B cell (primary cell): ENCODE measurements around the gene PMIS2. TPM values are rescaled to one million over a fixed set of nuclear protein-coding genes. Genes with fewer than 3 reads are reported as not detected.

Source experiments
- ATAC-seq: fragments of 200-7000 bp; cut with Tn5 transposase; one replicate; pipeline ENCODE4 v1.10.0; 2021; ENCODE audit warnings: low read depth, mild to moderate bottlenecking, moderate number of reproducible peaks, moderate library complexity
- CTCF ChIA-PET: fragments of 350-600 bp; sonication (Branson Sonifier 250); formaldehyde crosslinking; loops from one replicate; lab custom pipeline; 2021; ENCODE audit warnings: antibody characterized with exemption, inconsistent platforms; lab: Charles Lee
- POLR2A ChIA-PET: fragments of 350-600 bp; sonication (Branson Sonifier 250); formaldehyde crosslinking; loops from one replicate; lab custom pipeline; 2021; ENCODE audit warnings: antibody characterized with exemption; lab: Charles Lee
- DNase-seq: peaks from one replicate; pipeline ENCODE4 v3.0.0; 2013
- H2AFZ ChIP-seq: 2 replicates; pipeline ENCODE4 v1.6.1; 2012; ENCODE audit warnings: mild to moderate bottlenecking, low read depth, low read length; ENCODE audit not compliant: insufficient read depth, poor library complexity, severe bottlenecking
- H3K27ac ChIP-seq, 2 donors: 1 replicate in 1 of 2; 2 replicates in 1 of 2; pipeline ENCODE4 v1.5.1; 2012 to 2013; ENCODE audit warnings: low read length in 2 of 2, mild to moderate bottlenecking in 2 of 2, moderate library complexity in 1 of 2
- H3K27me3 ChIP-seq, 4 experiments: fragments of 200-600 bp in 1 of 4; sonication (generic) in 1 of 4; replicated peaks in 1 of 4; 1 replicate in 2 of 4; 2 replicates in 2 of 4; pipeline versions ENCODE4 v1.6.1 to v1.7.0; 2013 to 2016; ENCODE audit warnings: low read length in 3 of 4, mild to moderate bottlenecking in 2 of 4, mixed read lengths in 1 of 4, moderate library complexity in 1 of 4; ENCODE audit not compliant: insufficient read depth in 4 of 4, control insufficient read depth in 3 of 4; ENCODE audit errors: control extremely low read depth in 1 of 4
- H3K36me3 ChIP-seq, 2 experiments: replicated peaks in 1 of 2; 1 replicate in 1 of 2; 2 replicates in 1 of 2; pipeline versions ENCODE4 v1.6.1 to v1.7.1; 2013; ENCODE audit warnings: low read length in 1 of 2; ENCODE audit not compliant: insufficient read depth in 2 of 2, control insufficient read depth in 1 of 2; ENCODE audit errors: control extremely low read depth in 1 of 2, extremely low read depth in 1 of 2
- H3K4me1 ChIP-seq, 2 donors: fragments of 200-600 bp in 1 of 2; sonication (generic) in 1 of 2; 1 replicate in 1 of 2; 2 replicates in 1 of 2; pipeline versions ENCODE4 v1.5.1 to v1.6.1; 2013 to 2017; ENCODE audit warnings: low read length in 2 of 2; ENCODE audit not compliant: control insufficient read depth in 2 of 2, insufficient read depth in 2 of 2
- H3K4me2 ChIP-seq: replicated peaks from 2 replicates; pipeline ENCODE3; 2012; ENCODE audit warnings: mild to moderate bottlenecking, low read depth, low read length; ENCODE audit not compliant: poor library complexity, severe bottlenecking
- H3K4me3 ChIP-seq, 5 experiments: fragments of 200-600 bp in 1 of 5; sonication (generic) in 1 of 5; 1 replicate in 3 of 5; 2 replicates in 2 of 5; pipeline versions ENCODE4 v1.5.1 to v1.7.0; 2011 to 2016; ENCODE audit warnings: low read length in 4 of 5, mild to moderate bottlenecking in 4 of 5, low read depth in 2 of 5, control low read depth in 1 of 5, moderate library complexity in 1 of 5; ENCODE audit not compliant: insufficient read depth in 1 of 5; ENCODE audit errors: control extremely low read depth in 1 of 5, extremely low read depth in 1 of 5
- H3K79me2 ChIP-seq: fragments of 200-600 bp; sonication (generic); one replicate; pipeline ENCODE4 v1.6.0; 2016; ENCODE audit warnings: low read length; ENCODE audit not compliant: control insufficient read depth, insufficient read depth
- H3K9ac ChIP-seq: fragments of 200-600 bp; sonication (generic); 2 replicates; pipeline ENCODE4 v1.6.1; 2017; ENCODE audit warnings: mild to moderate bottlenecking, low read length, moderate library complexity
- H3K9me3 ChIP-seq, 3 donors: one replicate each; pipeline versions ENCODE4 v1.6.1 to v1.7.1; 2013; ENCODE audit warnings: low read length in 2 of 3; ENCODE audit not compliant: control insufficient read depth in 2 of 3, insufficient read depth in 1 of 3; ENCODE audit errors: control extremely low read depth in 1 of 3
- H4K20me1 ChIP-seq: 2 replicates; pipeline ENCODE4 v1.6.0; 2012; ENCODE audit warnings: mild to moderate bottlenecking, low read length; ENCODE audit not compliant: insufficient read depth, control insufficient read depth, poor library complexity, severe bottlenecking
- H3K27ac Mint-ChIP-seq: one replicate; pipeline ENCODE4 v1.8.0; 2021; ENCODE audit warnings: mixed read lengths
- H3K27me3 Mint-ChIP-seq: one replicate; pipeline ENCODE4 v1.8.0; 2021; ENCODE audit warnings: mixed read lengths
- H3K4me1 Mint-ChIP-seq: one replicate; pipeline ENCODE4 v1.8.0; 2021; ENCODE audit warnings: mixed read lengths
- H3K4me3 Mint-ChIP-seq: one replicate; pipeline ENCODE4 v1.8.0; 2021; ENCODE audit warnings: mixed read lengths
- H3K9me3 Mint-ChIP-seq: one replicate; pipeline ENCODE4 v1.8.0; 2022; ENCODE audit warnings: mixed read lengths; ENCODE audit not compliant: insufficient read depth
- EZH2 ChIP-seq: IDR thresholded peaks from 2 replicates; pipeline ENCODE4 v1.6.1; 2012; ENCODE audit warnings: borderline replicate concordance, low read depth, mild to moderate bottlenecking, moderate library complexity, low read length; ENCODE audit not compliant: insufficient read depth, poor library complexity, severe bottlenecking
- WGBS: methylation state at CpG from one replicate; pipeline ENCODE4 v1.1.5; 2013; ENCODE audit warnings: missing lambda C conversion rate; ENCODE audit not compliant: insufficient coverage; 5-methylcytosine and 5-hydroxymethylcytosine counted together
- intact Hi-C: fragments of 100-400 bp; cut with micrococcal nuclease; formaldehyde crosslinking; loops from one replicate; pipeline ENCODE4 v1.10.0; 2022
- polyA plus RNA-seq: library from polyadenylated mRNA; depleted of rRNA; stranded (reverse); fragments of >200 nt; gene quantifications from 2 replicates; pipeline ENCODE4 v1.2.3, GENCODE V29; 2012
- total RNA-seq, 2 donors: library from RNA; stranded (reverse); fragments of 120-200 nt in 1 of 2; gene quantifications; 1 replicate in 1 of 2; 2 replicates in 1 of 2; pipeline versions ENCODE4 v1.2.3 to v1.2.4, GENCODE V29; 2013 to 2022
- TF ChIP-seq, protein P1 (sequence below): fragments of 200-600 bp; IDR thresholded peaks from one replicate; pipeline ENCODE4 v1.8.0; 2022; ENCODE audit warnings: antibody characterized with exemption, mild to moderate bottlenecking

Gene PMIS2
- total and polyA plus RNA-seq, 2 donors (not counting 1 experiment from before 2014, with no cell fraction given) = not detected

DNA sequence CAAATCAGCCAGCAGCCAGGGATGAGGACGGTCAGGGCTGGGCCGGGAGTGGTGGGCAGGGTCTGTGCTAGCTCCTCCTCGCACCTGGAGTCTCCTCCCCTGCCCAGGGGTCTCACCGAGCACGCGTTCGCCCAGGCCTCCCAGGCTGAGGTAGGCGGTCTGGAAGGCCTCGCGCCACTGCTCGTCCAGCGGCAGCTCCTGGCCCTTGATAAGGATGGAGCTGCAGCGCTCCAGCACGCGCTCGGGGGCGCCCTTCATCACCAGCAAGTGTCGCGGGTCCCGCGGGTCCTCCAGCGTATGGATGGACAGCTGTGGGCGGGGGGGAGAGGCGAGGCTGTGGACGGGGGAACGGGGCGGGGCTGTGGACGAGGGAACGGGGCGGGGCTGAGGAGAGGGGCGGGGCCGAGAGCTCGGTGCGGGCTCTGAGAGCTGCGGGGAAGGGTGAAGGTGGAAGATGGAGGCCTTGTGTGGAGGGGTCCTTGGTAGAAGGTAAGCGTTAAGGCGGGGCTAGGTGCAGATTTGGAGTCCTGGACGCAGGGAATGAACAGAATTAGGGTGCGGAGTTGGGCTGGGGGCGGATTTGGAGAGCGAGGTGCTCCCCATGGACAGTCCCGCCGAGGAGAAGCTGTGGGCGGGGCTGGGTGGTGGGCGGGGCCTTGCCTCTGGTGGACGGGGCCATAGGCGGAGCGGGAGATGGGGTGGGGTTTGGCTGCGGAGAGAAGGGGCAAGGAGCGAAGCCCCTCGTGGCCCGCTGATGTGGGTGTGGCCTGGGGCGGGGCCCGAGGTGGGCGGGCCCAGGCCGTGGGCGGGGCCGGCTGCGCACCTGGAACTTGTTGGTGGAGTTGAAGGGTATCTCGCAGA, 28.2 kb upstream of the PMIS2 start:
- H3K27ac ChIP-seq = no peak overlapping the region
- Mint-ChIP-seq H3K9me3 (no peaks in the 10 kb centered on the region), H3K27ac (no peak overlapping the region), H3K27me3 (peaks cover 46% of the 10 kb centered on the region), H3K4me1 (peaks cover 27% of the 10 kb centered on the region), H3K4me3 (peak overlapping the region; percentile 78)
- peaks cover 0 to 14% (median 0%) of the 10 kb centered on the region in 3 donors for H3K9me3 ChIP-seq
- ChIA-PET CTCF (interaction anchor here (0.5 to 1.8 kb wide), 2 partner anchors 10 to 137 kb away, joined by 4 read pairs; no protein-coding TSS in a partner anchor), POLR2A (no interaction called here)
- TF ChIP-seq, protein P1, sequence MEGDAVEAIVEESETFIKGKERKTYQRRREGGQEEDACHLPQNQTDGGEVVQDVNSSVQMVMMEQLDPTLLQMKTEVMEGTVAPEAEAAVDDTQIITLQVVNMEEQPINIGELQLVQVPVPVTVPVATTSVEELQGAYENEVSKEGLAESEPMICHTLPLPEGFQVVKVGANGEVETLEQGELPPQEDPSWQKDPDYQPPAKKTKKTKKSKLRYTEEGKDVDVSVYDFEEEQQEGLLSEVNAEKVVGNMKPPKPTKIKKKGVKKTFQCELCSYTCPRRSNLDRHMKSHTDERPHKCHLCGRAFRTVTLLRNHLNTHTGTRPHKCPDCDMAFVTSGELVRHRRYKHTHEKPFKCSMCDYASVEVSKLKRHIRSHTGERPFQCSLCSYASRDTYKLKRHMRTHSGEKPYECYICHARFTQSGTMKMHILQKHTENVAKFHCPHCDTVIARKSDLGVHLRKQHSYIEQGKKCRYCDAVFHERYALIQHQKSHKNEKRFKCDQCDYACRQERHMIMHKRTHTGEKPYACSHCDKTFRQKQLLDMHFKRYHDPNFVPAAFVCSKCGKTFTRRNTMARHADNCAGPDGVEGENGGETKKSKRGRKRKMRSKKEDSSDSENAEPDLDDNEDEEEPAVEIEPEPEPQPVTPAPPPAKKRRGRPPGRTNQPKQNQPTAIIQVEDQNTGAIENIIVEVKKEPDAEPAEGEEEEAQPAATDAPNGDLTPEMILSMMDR = no peak
- TF ChIP-seq EZH2 = no peak
- DNase-seq (peak; percentile 63), ATAC-seq (peak; percentile 35)
- H3K27me3 ChIP-seq = peaks cover 0 to 48% (median 10%) of the 10 kb centered on the region in 4 experiments
- no peaks in the 10 kb centered on the region for H4K20me1 ChIP-seq
- H3K79me2 ChIP-seq = no peaks in the 10 kb centered on the region
- intact Hi-C loops = no loop called here
- peak overlapping the region; percentile 54 for H2AFZ ChIP-seq
- WGBS = 12% methylated on average over 55 of the region's 60 CpGs
- peak overlapping the region; percentile 37 for H3K9ac ChIP-seq
- H3K4me1 ChIP-seq = peaks cover 23 to 24% of the 10 kb centered on the region in 2 donors
- no peaks in the 10 kb centered on the region for H3K36me3 ChIP-seq
- peak overlapping the region; percentile 74 for H3K4me2 ChIP-seq
- peak overlapping the region in 3 of 5 experiments; percentile 32 to 45 (median 42) for H3K4me3 ChIP-seq
